MM.1S (cell line): ENCODE measurements around the gene WDR75.

ENCODE experiments used
- CTCF ChIP-seq: fragments of 300-600 bp; sonication (generic); IDR thresholded peaks from 2 replicates; pipeline ENCODE4 v1.5.1; 2016; ENCODE audit warnings: antibody characterized with exemption, low read length, mixed read lengths
- EZH2 ChIP-seq: fragments of 300-600 bp; sonication (generic); optimal IDR thresholded peaks from 2 replicates; pipeline ENCODE3; 2017; ENCODE audit warnings: low read depth, mild to moderate bottlenecking, antibody characterized with exemption, low read length, mixed read lengths
- EZH2phosphoT487 ChIP-seq: fragments of 300-600 bp; sonication (generic); IDR thresholded peaks from 2 replicates; pipeline ENCODE4 v1.6.1; 2018; ENCODE audit warnings: antibody characterized with exemption, low read length

GRCh38 chr2:189500456-189501160 lies 59.3 kb downstream of the WDR75 start:
- TF ChIP-seq CTCF (no peak), EZH2 (no peak), EZH2phosphoT487 (no peak)
